GM10266 (cell line): ENCODE measurements around the gene MIB1.
A peak's percentile ranks its signal among the peaks of the same experiment; 100 is the strongest.

Experiments used
- DNase-seq: peaks from one replicate; pipeline ENCODE4 v3.0.0; 2012; ENCODE audit errors: extremely low spot score
- TF ChIP-seq, protein P1 (sequence below): IDR thresholded peaks from 2 replicates; pipeline ENCODE4 v1.5.1; 2012; ENCODE audit warnings: mild to moderate bottlenecking, low read depth; ENCODE audit not compliant: control insufficient read depth, insufficient read depth; ENCODE audit errors: missing control alignments

MIB1 gene

DNA sequence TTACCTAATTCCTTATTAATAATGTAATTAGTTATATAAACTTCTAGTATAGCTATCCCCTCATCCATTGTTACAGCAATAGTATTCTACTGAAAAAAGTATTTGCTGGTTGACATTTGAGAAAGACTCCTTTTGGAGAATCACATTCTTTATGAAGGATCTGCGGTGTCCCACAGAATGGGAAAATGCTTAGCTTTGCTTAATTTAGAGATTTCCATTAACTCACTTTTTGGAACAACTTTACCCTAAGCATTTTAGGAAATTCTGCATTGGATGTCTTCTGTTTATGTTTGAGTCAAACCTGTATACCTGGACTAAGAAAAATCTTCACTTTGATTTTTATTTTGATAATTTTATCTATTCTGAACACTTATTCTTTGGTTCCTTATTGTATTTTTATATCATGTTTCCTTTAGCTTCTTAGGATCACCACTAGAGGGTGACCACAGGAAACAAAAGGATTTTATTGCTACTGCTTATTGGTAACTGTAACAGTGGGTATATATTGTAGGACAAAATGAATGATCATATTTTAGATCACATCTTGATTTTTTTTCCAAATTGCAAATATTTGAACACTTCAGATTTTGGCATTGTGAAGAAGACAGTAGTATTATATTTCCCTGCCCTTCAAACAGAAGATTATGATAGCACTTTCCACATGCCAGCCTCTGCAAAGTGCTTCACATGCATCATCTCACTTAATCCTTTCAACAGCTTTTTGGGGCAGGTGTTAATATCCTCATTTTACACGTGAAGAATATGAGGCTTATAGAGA lies 79.6 kb downstream of the MIB1 start:
- TF ChIP-seq, protein P1, sequence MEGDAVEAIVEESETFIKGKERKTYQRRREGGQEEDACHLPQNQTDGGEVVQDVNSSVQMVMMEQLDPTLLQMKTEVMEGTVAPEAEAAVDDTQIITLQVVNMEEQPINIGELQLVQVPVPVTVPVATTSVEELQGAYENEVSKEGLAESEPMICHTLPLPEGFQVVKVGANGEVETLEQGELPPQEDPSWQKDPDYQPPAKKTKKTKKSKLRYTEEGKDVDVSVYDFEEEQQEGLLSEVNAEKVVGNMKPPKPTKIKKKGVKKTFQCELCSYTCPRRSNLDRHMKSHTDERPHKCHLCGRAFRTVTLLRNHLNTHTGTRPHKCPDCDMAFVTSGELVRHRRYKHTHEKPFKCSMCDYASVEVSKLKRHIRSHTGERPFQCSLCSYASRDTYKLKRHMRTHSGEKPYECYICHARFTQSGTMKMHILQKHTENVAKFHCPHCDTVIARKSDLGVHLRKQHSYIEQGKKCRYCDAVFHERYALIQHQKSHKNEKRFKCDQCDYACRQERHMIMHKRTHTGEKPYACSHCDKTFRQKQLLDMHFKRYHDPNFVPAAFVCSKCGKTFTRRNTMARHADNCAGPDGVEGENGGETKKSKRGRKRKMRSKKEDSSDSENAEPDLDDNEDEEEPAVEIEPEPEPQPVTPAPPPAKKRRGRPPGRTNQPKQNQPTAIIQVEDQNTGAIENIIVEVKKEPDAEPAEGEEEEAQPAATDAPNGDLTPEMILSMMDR: peak; percentile 42
- no peak for DNase-seq

DNA sequence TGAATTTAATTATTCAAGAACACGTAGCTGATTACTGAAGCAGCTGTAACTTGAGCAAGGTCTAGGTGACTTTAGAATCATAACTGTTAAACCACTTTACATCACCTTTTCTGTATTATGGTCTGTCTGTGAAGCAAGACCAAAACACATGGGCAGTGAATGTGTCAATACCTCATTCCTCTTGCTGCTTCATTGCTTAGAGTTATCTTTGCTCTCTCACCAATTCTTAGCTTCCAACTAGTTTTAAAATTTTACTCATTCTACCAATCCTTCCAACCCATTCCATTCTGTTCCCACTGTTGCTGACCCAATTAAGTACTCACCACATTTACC lies 80.2 kb downstream of the MIB1 start:
- TF ChIP-seq, protein P1: no peak
- no peak for DNase-seq

DNA sequence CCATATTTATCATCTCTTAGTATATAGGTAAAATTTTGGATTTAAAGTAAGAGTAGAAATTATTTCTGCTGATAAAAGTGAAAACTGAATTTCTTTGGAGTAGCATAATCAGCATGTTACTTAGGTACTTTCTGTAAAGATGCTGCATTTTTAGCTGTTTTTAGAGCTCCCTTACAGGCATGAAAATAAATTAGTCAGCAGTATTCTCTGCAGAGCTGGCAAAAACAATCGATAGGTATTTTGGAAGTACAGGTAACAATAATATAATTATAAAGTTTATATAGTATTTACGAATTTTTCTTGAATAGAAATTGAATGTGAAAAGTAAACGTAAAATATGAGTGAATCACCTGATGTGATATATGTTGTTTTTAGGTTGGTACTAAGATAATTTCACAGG lies 83.3 kb downstream of the MIB1 start:
- TF ChIP-seq, protein P1: no peak
- DNase-seq: no peak

DNA sequence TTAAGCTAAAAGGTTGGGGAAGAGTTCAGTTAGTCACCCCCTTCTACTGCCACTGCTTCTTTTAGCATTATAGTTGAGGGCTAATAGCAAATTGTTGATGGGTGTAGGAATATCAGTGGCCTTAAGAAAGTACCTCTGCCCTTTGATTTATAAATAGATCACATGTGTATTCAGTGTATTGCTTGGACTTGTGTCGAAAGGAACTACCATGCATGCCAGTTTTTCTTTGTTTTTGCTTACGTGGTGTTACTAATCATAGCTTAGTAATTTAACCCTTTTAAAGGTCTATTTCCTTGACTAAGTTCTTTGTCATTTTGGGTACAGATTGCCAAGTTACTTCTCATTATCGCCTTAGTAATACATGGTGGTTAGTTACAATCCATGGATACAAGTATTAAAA lies 85.6 kb downstream of the MIB1 start:
- DNase-seq: no peak
- TF ChIP-seq, protein P1: no peak

DNA sequence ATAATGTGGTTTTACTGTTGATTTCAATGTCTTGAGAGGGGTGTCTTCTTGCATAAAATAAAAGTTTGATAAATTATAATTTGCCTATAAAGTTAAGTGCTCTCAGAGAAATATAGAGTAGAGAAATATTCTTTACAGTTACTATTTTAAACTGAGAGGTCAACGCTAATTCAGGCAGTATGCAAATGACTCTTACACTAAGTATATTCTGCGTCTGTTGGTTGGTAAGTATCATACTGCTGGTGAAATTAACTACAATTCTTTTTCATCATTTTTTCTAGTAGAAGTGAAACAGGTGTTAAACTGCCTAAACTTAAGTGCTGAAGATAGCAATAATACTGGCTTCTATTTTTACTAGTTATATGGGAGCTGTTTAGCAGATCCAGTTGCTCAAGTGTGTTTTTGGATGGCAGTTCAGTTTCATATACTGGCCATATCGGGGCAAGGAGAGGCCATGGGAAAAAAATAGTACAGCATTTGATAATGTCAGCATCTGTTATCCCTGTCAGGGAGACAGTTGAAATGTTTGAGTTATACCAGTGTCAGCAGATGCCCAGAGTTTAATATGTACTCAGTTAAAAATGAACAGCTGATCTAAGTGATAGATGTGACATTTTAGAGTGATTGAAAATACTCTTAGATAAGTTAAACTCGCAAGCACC lies 86.2 kb downstream of the MIB1 start:
- TF ChIP-seq, protein P1: no peak
- DNase-seq: no peak

DNA sequence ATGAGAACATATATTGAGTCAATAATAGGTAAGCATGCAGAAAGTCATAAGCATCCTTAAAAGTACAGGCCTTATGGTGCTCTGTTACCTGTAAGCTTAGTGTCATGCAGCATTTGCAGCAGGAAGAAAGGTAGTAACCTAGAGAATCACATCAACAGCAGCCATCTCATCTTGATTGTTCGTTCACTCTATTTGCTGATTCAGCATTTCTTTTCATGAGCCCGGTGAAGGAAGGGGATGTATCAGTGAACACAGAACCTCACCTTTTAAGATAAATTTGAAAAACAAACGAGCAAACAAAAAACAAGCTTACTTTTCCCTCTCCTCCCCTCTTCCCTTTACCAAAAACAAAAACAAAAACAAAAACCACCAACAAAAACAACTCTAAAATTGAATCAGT lies 89.9 kb downstream of the MIB1 start:
- TF ChIP-seq, protein P1: no peak
- no peak for DNase-seq

DNA sequence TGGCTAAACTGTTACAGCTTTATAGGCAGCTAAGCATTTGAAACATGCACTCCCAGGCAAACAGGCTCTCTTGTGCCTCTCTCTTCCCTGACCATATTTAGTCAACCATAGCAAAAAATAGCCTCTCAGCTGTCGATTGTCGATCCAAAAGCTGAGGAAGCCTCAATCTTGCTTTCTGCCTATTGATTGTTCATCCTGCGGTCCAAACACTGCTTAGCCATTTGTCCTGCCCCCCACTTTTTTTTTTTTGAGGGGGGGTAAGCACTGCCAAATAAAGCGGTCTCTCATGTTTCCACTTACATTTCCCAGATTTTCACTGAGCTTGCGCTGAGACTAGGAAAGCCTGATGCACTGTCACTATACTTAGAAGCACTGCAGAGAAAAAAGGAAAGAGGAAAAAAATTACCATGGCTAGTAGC lies 90.8 kb downstream of the MIB1 start:
- no peak for DNase-seq
- TF ChIP-seq, protein P1: no peak
